ENCODE data around the gene ADARB1. TPM values are rescaled to one million over a fixed set of nuclear protein-coding genes. Genes with fewer than 3 reads are reported as not detected.

ADARB1 gene
- total RNA-seq, 1 experiment from 2014 or later = 14.1 TPM

GRCh38 chr21:45098867-45099266 is 24.5 kb downstream of the ADARB1 start:
- H3K79me2 ChIP-seq (ENCODE audit: low read length) = peaks cover 23% of the 10 kb centered on the region
- intact Hi-C loops (cut with micrococcal nuclease) = loop anchor here (1.0 kb wide), 1 partner anchor 29 kb away; no protein-coding TSS in a partner anchor

GRCh38 chr21:45099571-45099970 is 25.2 kb downstream of the ADARB1 start:
- Histone ChIP-seq H3K4me1 (ENCODE audit: insufficient read depth, low read length) (peaks cover 23% of the 10 kb centered on the region), H3K9ac (ENCODE audit: low read length) (no peak overlapping the region), H3K27ac (ENCODE audit: low read length) (no peak overlapping the region), H3F3A (ENCODE audit: low read length, unreplicated experiment) (no peaks in the 10 kb centered on the region), H2AFZ (ENCODE audit: low read length) (no peak overlapping the region), H3K27me3 (ENCODE audit: low read length) (no peaks in the 10 kb centered on the region), H4K20me1 (ENCODE audit: low read length) (no peaks in the 10 kb centered on the region), H3K4me2 (ENCODE audit: low read length) (no peak overlapping the region), H3K9me2 (replicated peaks; ENCODE audit: low read length) (no peaks in the 10 kb centered on the region), H3K4me3 (ENCODE audit: low read length) (no peak overlapping the region), H3K36me3 (ENCODE audit: low read depth, low read length) (no peaks in the 10 kb centered on the region), H3K79me2 (ENCODE audit: low read length) (peaks cover 30% of the 10 kb centered on the region), H3K9me3 (ENCODE audit: low read length) (no peaks in the 10 kb centered on the region)
- ATAC-seq = no peak
- intact Hi-C loops (cut with micrococcal nuclease) = loop anchor here (1.0 kb wide), 1 partner anchor 29 kb away; no protein-coding TSS in a partner anchor
- no TSS peak for BruUV-seq (replicated peaks)
- ChIA-PET POLR2A (ENCODE audit: unreplicated experiment) (no interaction called here), CTCF (interaction anchor here (0.6 kb wide), 1 partner anchor 38 kb away, joined by 3 read pairs; no protein-coding TSS in a partner anchor)
- TF ChIP-seq EZH2 (IDR thresholded peaks at IDR 0.05; ENCODE audit: low read length, unreplicated experiment) (no peak), CTCF (conservative IDR thresholded peaks at IDR 0.05; ENCODE audit: low read depth, low read length) (no peak), EZH2phosphoT487 (IDR thresholded peaks at IDR 0.05; ENCODE audit: borderline replicate concordance, low read length) (no peak)
- no peak for DNase-seq

More at GRCh38 chr21:45098867-45099266, 24.5 kb downstream of the ADARB1 start:
- H3K4me3 ChIP-seq (ENCODE audit: low read length) = no peak overlapping the region
- H3K4me2 ChIP-seq (ENCODE audit: low read length) = no peak overlapping the region
- no peaks in the 10 kb centered on the region for H3F3A ChIP-seq (ENCODE audit: low read length, unreplicated experiment)
- ChIA-PET POLR2A (ENCODE audit: unreplicated experiment) (no interaction called here), CTCF (interaction anchor here (0.5 kb wide), 1 partner anchor 149 kb away, joined by 4 read pairs; no protein-coding TSS in a partner anchor)
- H3K27ac ChIP-seq (ENCODE audit: low read length) = no peak overlapping the region
- ATAC-seq (peak; percentile 48), DNase-seq (peak; percentile 52)
- no peaks in the 10 kb centered on the region for H3K36me3 ChIP-seq (ENCODE audit: low read depth, low read length)
- no peak overlapping the region for H2AFZ ChIP-seq (ENCODE audit: low read length)
- peaks cover 16% of the 10 kb centered on the region for H3K4me1 ChIP-seq (ENCODE audit: insufficient read depth, low read length)
- no peak overlapping the region for H3K9ac ChIP-seq (ENCODE audit: low read length)
- H3K9me2 ChIP-seq (replicated peaks; ENCODE audit: low read length) = no peaks in the 10 kb centered on the region
- no peak for TF ChIP-seq EZH2phosphoT487 (IDR thresholded peaks at IDR 0.05; ENCODE audit: borderline replicate concordance, low read length)
- TF ChIP-seq CTCF (conservative IDR thresholded peaks at IDR 0.05; ENCODE audit: low read depth, low read length) = peak; percentile 80
- H3K9me3 ChIP-seq (ENCODE audit: low read length) = no peaks in the 10 kb centered on the region
- no peaks in the 10 kb centered on the region for H3K27me3 ChIP-seq (ENCODE audit: low read length)
- no TSS peak for BruUV-seq (replicated peaks)
- H4K20me1 ChIP-seq (ENCODE audit: low read length) = no peaks in the 10 kb centered on the region

- BruUV-seq (replicated peaks) = no TSS peak
- H2AFZ ChIP-seq (ENCODE audit: low read length) = no peak overlapping the region
- TF ChIP-seq CTCF (conservative IDR thresholded peaks at IDR 0.05; ENCODE audit: low read depth, low read length) = no peak
- no peak for TF ChIP-seq EZH2phosphoT487 (IDR thresholded peaks at IDR 0.05; ENCODE audit: borderline replicate concordance, low read length)
- no peak for TF ChIP-seq EZH2 (IDR thresholded peaks at IDR 0.05; ENCODE audit: low read length, unreplicated experiment)
- H3K9me3 ChIP-seq (ENCODE audit: low read length) = no peaks in the 10 kb centered on the region
- H3F3A ChIP-seq (ENCODE audit: low read length, unreplicated experiment) = no peaks in the 10 kb centered on the region
- ATAC-seq = no peak
- no peaks in the 10 kb centered on the region for H3K9me2 ChIP-seq (replicated peaks; ENCODE audit: low read length)
- ChIA-PET CTCF (no interaction called here), POLR2A (ENCODE audit: unreplicated experiment) (no interaction called here)
- no peak overlapping the region for H3K4me3 ChIP-seq (ENCODE audit: low read length)
- peaks cover 26% of the 10 kb centered on the region for H3K4me1 ChIP-seq (ENCODE audit: insufficient read depth, low read length)
- no peak overlapping the region for H3K4me2 ChIP-seq (ENCODE audit: low read length)
- intact Hi-C loops (cut with micrococcal nuclease) = no loop called here
- peaks cover 29% of the 10 kb centered on the region for H3K79me2 ChIP-seq (ENCODE audit: low read length)
- H3K9ac ChIP-seq (ENCODE audit: low read length) = no peak overlapping the region
- no peaks in the 10 kb centered on the region for H4K20me1 ChIP-seq (ENCODE audit: low read length)
- no peak overlapping the region for H3K27ac ChIP-seq (ENCODE audit: low read length)
- H3K27me3 ChIP-seq (ENCODE audit: low read length) = no peaks in the 10 kb centered on the region
- H3K36me3 ChIP-seq (ENCODE audit: low read depth, low read length) = no peaks in the 10 kb centered on the region
- no peak for DNase-seq
Measured at GRCh38 chr21:45100866-45101265, 26.5 kb downstream of the ADARB1 start.

All from PC-3 (cell line).